ENCODE data around the gene WASF2.

The WASF2 gene

GRCh38 chr1:27379564-27380122 is 110.3 kb downstream of the WASF2 start:
- DNase-seq (ENCODE audit: low read depth): no peak
- no peak overlapping the region for H3K4me3 ChIP-seq (ENCODE audit: low read length)
- TF ChIP-seq CTCF (conservative IDR thresholded peaks at IDR 0.05; ENCODE audit: low read length): no peak

- no peak for TF ChIP-seq CTCF (conservative IDR thresholded peaks at IDR 0.05; ENCODE audit: low read length)
- DNase-seq (ENCODE audit: low read depth): no peak
- H3K4me3 ChIP-seq (ENCODE audit: low read length): no peak overlapping the region
Observed at GRCh38 chr1:27377760-27378495, 112.0 kb downstream of the WASF2 start.

- H3K4me3 ChIP-seq (ENCODE audit: low read length): no peak within 1 kb of the TSS
- DNase-seq (ENCODE audit: low read depth): no peak
- TF ChIP-seq CTCF (conservative IDR thresholded peaks at IDR 0.05; ENCODE audit: low read length): no peak
Observed at GRCh38 chr1:27374362-27375086, 115.4 kb downstream of the WASF2 start, which contains the start of gene FCN3. TSS of gene FCN3 (minus strand) at chr1:27374824. CDS start at chr1:27374818, 6 bp downstream.

- no peak for DNase-seq (ENCODE audit: low read depth)
- peak; percentile 29; the same call in 1 of the 2 replicates for TF ChIP-seq CTCF (conservative IDR thresholded peaks at IDR 0.05; ENCODE audit: low read length)
- H3K4me3 ChIP-seq (ENCODE audit: low read length): no peak overlapping the region
Observed at GRCh38 chr1:27372808-27373690, 116.9 kb downstream of the WASF2 start.

GRCh38 chr1:27372022-27372807 is 117.8 kb downstream of the WASF2 start:
- TF ChIP-seq CTCF (conservative IDR thresholded peaks at IDR 0.05; ENCODE audit: low read length): no peak
- DNase-seq (ENCODE audit: low read depth): no peak
- H3K4me3 ChIP-seq (ENCODE audit: low read length): no peak overlapping the region
